Hematopoietic multipotent progenitor cell treated with erythropoietin and hydrocortisone succinate and interleukin-3 and kit ligand, for 17 days (in vitro differentiated cells): ENCODE results near the gene CNDP2.

ENCODE experiments used
- DNase-seq: peaks from one replicate; pipeline ENCODE4 v3.0.0-alpha.2; 2015; ENCODE audit warnings: low spot score

CNDP2 gene

GRCh38 chr18:74473976-74474640 lies 22.1 kb upstream of the CNDP2 start:
- DNase-seq: no peak

DNA sequence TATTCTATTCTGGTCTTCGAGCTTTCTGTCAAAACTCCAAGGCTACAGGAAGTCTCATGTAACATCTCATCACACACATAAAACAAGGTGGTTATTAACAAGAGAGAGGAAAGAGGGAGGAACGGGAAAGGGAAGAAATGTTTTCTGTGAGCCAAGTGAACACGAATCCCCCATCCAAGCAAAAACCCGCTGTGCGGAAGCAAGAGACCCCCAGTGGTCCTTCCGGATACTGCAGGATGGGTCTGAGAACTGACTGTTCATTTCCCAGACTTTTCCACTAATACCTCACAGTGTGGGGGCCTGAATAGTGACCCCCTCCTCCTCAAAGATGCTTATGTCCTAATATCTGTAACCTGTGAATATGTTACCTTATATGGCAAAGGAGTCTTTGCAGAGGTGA lies 20.0 kb upstream of the CNDP2 start:
- no peak for DNase-seq

DNA sequence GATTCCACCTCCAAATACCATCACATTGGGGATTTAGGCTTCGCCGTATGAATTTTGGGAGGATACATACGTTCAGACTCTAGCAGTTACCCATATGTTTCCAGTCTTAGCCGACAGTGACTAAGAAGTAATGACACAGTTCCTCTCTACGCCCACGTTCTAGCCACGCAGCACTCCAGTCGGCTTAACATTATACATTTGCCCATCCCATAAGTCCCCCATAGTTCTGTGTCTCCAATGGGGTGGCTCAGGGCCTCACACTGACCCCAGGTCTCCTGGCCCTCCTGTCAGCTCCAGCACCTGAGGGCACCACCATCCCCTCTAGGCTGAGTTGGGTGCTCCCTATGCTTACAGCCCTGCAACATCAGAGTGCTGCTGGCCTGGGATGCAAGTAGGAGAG lies 18.4 kb upstream of the CNDP2 start:
- no peak for DNase-seq

GRCh38 chr18:74478316-74478715 lies 17.8 kb upstream of the CNDP2 start:
- no peak for DNase-seq

DNA sequence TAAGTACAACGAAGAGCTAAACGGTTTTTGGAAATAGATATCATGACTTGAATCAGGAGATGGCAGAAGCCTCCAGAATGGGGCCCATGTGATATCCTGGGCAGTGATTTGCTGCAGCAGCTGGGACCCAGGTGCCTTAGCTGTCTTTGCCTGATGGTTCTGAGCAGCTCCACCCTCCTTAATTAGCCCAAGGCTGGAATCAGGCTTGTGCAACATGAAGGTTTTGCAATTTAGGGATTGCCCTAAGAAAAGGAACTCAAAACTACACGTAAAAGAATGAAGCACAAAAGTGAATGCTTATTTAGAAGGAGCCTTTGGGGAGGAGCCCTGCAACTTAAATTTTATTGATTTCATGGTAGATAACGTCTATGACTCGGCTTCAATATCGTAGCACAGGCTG lies 17.3 kb upstream of the CNDP2 start:
- DNase-seq: no peak

- no peak for DNase-seq
Observed at GRCh38 chr18:74479486-74480148, 16.5 kb upstream of the CNDP2 start.

GRCh38 chr18:74480149-74480651 lies 16.0 kb upstream of the CNDP2 start:
- DNase-seq: no peak

GRCh38 chr18:74482697-74483096 lies 13.5 kb upstream of the CNDP2 start:
- DNase-seq: no peak

- no peak for DNase-seq
Observed at GRCh38 chr18:74486119-74486849, 9.9 kb upstream of the CNDP2 start.

- no peak for DNase-seq
Observed at GRCh38 chr18:74488354-74488753, 7.8 kb upstream of the CNDP2 start.

- no peak for DNase-seq
Observed at GRCh38 chr18:74488864-74489263, 7.3 kb upstream of the CNDP2 start.

GRCh38 chr18:74489676-74490075 lies 6.5 kb upstream of the CNDP2 start:
- no peak for DNase-seq

GRCh38 chr18:74492259-74492658 lies 3.9 kb upstream of the CNDP2 start:
- DNase-seq: no peak

- peak; percentile 26 for DNase-seq
Observed at GRCh38 chr18:74493689-74494088, 2.5 kb upstream of the CNDP2 start.

GRCh38 chr18:74494514-74494913 lies 1.6 kb upstream of the CNDP2 start:
- no peak for DNase-seq

DNA sequence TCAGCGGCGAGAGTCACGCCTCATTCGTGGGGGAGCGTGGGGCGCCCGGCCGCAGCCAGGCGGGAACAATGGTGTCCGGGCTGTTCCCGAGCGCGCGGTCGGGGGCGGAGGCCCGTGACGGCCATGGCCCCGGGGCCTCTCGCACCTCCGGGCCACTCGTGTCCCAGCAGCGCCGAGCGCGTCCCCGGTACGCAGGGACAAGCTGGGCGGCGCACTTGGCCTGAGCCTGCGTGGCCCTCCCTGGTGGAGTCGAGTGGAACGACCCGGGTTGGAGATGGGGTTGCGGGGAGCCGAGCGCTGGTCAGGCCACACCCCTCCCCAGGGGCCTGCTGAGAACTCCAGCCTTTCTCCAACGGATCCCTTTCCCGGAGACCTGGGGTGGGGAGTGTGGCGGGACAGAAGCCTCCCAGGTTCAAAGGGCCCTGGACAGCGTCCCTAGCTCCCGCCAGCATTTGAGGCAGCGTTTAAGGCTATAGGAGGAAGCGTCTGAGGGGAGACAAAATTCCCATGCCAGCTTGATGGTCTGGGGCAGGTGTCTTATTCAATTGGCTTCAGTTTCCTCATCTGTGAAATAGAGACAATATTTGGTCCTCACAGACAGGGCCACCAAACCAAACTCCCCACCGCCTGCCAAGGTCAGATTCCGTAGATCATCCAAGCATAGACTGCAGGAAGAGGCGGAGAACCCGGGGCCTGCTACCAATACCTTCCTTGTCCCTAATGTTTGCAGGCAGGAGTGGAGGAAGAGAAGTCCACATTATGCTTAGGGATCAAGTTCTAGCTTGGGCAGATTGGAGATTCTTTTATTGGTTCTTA lies 553 bp downstream of the CNDP2 start:
- DNase-seq: peak; percentile 56

DNA sequence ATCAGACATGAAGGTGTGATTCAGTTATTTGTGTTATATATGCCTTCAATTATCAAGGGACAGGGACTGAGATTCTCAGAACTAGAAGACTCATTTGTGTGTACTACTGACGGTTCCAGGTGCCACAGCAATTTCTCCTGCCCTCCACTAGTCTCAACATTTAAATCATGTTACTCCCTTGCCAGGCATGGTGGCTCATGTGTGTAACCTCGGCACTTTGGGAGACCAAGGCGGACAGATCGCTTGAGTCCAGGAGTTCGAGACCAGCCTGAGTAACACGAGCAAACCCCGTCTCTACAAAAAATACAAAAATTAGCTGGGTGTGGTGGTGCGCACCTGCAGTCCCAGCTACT lies 1.1 kb downstream of the CNDP2 start:
- DNase-seq: no peak

DNA sequence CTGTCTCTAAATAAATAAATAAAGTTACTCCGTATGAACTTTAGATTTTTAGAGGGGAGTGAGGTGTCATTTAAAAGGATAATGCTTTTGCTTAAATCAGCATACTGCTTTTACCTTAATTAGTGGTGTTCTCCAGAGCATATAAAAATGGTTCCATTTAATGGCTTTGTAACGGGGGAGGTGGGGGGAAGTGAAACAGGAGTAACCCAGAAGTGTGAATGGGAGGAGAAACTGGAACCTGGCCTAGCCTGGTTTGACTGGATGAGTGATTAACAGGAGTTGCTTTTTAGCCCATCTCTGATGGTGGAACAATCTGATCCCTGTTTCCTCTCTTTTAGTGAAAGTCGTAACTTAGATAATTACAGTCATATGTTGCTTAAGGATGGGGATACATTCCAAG lies 1.6 kb downstream of the CNDP2 start:
- DNase-seq: no peak

GRCh38 chr18:74498712-74499627 lies 2.8 kb downstream of the CNDP2 start:
- DNase-seq: peak; percentile 59

GRCh38 chr18:74499633-74500032 lies 3.5 kb downstream of the CNDP2 start:
- peak; percentile 55 for DNase-seq

DNA sequence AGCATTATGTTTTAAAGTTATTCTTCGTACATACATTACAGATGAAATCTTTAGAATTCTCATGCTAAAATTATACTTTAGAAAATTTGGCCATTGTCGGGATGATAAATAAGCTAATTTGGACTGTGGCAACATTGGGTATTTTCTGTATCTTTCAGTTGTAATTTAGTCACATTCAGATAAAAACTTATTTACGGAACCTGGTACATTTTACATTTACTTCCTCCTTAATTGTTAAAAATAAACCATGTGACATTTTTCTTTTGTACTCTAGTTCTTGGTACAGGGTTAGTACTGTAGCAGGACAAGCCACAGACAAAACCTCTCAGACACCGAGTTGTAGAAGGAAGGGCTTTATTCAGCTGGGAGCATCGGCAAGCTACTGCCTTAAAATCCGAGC lies 4.2 kb downstream of the CNDP2 start:
- no peak for DNase-seq
